ENCODE results near the gene MT1HL1. TPM values are rescaled to one million over a fixed set of nuclear protein-coding genes. Genes with fewer than 3 reads are reported as not detected.

MT1HL1 gene
- polyA plus RNA-seq, 1 experiment = not detected

GRCh38 chr1:237043846-237044636 is 39.8 kb upstream of the MT1HL1 start:
- DNase-seq (ENCODE audit: low read depth) = no peak
- H3K4me3 ChIP-seq (ENCODE audit: low read depth, low read length) = no peak overlapping the region
- CTCF ChIA-PET = no interaction called here
- H3K36me3 ChIP-seq (ENCODE audit: control insufficient read depth, insufficient read depth, low read length) = no peaks in the 10 kb centered on the region
- POLR2A ChIA-PET = no interaction called here
- peaks cover 8% of the 10 kb centered on the region for H3K27me3 ChIP-seq (ENCODE audit: control insufficient read depth, insufficient read depth, low read length)
- TF ChIP-seq, protein P1, sequence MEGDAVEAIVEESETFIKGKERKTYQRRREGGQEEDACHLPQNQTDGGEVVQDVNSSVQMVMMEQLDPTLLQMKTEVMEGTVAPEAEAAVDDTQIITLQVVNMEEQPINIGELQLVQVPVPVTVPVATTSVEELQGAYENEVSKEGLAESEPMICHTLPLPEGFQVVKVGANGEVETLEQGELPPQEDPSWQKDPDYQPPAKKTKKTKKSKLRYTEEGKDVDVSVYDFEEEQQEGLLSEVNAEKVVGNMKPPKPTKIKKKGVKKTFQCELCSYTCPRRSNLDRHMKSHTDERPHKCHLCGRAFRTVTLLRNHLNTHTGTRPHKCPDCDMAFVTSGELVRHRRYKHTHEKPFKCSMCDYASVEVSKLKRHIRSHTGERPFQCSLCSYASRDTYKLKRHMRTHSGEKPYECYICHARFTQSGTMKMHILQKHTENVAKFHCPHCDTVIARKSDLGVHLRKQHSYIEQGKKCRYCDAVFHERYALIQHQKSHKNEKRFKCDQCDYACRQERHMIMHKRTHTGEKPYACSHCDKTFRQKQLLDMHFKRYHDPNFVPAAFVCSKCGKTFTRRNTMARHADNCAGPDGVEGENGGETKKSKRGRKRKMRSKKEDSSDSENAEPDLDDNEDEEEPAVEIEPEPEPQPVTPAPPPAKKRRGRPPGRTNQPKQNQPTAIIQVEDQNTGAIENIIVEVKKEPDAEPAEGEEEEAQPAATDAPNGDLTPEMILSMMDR (IDR thresholded peaks at IDR 0.05; ENCODE audit: insufficient read depth, low read depth, low read length) = no peak

DNA sequence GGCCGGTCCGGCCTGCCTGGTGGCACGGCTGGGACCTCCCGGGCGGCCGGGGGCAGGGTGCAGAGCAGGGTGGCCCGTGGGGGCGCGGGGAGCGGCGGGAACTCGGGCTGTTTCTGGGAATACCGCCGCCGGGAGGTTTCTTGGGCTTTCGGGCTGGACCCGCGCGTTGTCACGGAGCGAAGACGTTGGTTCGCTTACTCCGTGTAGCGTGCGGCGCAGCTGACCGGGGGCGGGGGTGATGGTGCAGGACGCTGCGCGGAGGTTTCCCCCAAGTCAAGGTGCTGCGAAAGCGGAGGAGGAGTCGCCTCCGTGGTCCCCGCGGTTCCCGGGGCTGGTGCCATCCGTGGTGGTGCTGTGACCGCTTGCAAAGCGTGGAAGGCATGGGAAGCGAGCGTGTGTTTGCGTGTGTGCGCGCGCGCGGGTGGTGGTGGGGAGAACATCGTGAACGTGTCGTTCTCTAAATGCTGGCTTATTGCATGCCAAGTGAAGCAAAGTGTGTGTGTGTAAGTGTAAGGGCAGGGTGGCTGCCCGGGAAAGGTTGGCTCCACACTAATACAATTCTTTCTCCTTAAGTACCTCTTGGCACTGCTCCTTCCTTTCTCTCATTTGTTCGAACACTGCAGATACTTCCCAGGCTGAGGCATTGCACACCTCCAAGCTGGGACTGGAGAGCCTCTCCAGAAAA is 38.8 kb upstream of the MT1HL1 start:
- ChIA-PET POLR2A (no interaction called here), CTCF (no interaction called here)
- Histone ChIP-seq H3K4me3 (ENCODE audit: low read depth, low read length) (no peak overlapping the region), H3K27me3 (ENCODE audit: control insufficient read depth, insufficient read depth, low read length) (peaks cover 8% of the 10 kb centered on the region), H3K36me3 (ENCODE audit: control insufficient read depth, insufficient read depth, low read length) (no peaks in the 10 kb centered on the region)
- TF ChIP-seq, protein P1 (IDR thresholded peaks at IDR 0.05; ENCODE audit: insufficient read depth, low read depth, low read length) = no peak
- DNase-seq (ENCODE audit: low read depth) = no peak

- ChIA-PET POLR2A (no interaction called here), CTCF (no interaction called here)
- DNase-seq (ENCODE audit: low read depth) = no peak
- H3K27me3 ChIP-seq (ENCODE audit: control insufficient read depth, insufficient read depth, low read length) = peaks cover 8% of the 10 kb centered on the region
- H3K36me3 ChIP-seq (ENCODE audit: control insufficient read depth, insufficient read depth, low read length) = no peaks in the 10 kb centered on the region
- TF ChIP-seq, protein P1 (IDR thresholded peaks at IDR 0.05; ENCODE audit: insufficient read depth, low read depth, low read length) = no peak
- H3K4me3 ChIP-seq (ENCODE audit: low read depth, low read length) = no peak overlapping the region
Observed at GRCh38 chr1:237042526-237042891, 38.3 kb upstream of the MT1HL1 start.

DNA sequence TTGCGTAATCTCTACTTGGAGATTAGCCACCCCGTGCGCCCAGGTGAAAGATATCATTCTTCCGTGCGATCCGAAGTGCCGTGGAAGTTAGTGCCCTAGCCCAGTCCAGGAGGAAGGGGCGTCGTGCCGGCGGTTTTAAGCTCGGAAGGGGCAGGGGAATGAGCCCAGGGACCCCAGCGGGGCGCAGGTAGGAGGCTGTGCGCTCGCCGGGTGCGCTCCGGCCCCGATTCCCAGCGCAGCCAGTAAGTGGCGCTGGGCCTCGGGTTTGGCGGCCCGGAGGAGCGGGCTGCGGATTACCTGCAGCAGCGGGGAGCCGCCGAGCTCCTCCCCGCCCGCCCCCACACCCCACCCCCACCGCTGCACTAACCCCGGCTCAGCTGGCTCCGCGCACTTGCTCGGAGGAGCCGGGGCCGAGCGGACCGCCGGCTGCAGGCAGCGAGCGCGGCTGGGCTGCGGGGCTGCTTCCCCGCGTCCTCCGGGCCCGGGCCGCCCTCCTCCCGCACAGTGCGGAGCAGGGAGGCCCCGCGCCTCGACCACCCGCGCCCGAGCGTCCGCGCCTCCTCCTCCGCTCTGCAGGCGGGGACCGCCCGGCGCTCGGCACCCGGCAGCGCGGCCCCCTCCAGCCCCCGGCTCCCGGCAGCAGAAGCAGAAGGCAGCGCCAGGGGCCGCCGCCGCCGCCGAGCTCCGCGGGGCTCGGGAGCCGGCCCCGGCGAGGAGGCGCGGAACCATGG is 37.7 kb upstream of the MT1HL1 start, which contains the start of gene RYR2:
RYR2 (plus strand) TSS at position 390 of the 731 bp plus-strand sequence; CDS start at position 728, 338 bp downstream.
- CTCF ChIA-PET = no interaction called here
- TF ChIP-seq, protein P1 (IDR thresholded peaks at IDR 0.05; ENCODE audit: insufficient read depth, low read depth, low read length) = no peak
- Histone ChIP-seq H3K4me3 (ENCODE audit: low read depth, low read length) (no peak within 1 kb of the TSS), H3K27me3 (ENCODE audit: control insufficient read depth, insufficient read depth, low read length) (peaks cover 8% of the 10 kb centered on the region), H3K36me3 (ENCODE audit: control insufficient read depth, insufficient read depth, low read length) (no peaks in the 10 kb centered on the region)
- POLR2A ChIA-PET = no interaction called here
- no peak for DNase-seq (ENCODE audit: low read depth)

DNA sequence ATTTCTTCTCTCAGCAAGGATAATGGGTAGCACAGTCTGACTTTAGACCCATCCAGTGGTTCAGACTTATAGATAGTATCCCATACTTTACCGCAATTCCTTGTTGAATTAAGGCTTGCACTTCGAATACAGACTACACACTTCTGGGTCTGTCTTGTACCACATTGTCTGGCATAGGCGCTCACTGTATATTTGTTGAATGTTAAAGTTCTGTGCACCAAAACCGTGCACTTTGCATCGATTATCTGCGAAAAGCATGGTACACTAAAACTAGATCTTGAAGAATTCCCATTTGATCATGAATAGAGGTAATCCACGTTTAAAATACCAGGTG is 37.2 kb upstream of the MT1HL1 start:
- Histone ChIP-seq H3K4me3 (ENCODE audit: low read depth, low read length) (no peak overlapping the region), H3K36me3 (ENCODE audit: control insufficient read depth, insufficient read depth, low read length) (no peaks in the 10 kb centered on the region), H3K27me3 (ENCODE audit: control insufficient read depth, insufficient read depth, low read length) (peaks cover 8% of the 10 kb centered on the region)
- POLR2A ChIA-PET = no interaction called here
- no peak for DNase-seq (ENCODE audit: low read depth)
- TF ChIP-seq, protein P1 (IDR thresholded peaks at IDR 0.05; ENCODE audit: insufficient read depth, low read depth, low read length) = no peak
- CTCF ChIA-PET = no interaction called here
